GM18511 (cell line): ENCODE results near the gene CFAP46.
"Not testable (repeated sequence)": the region's sequence is repeated elsewhere in the genome, so short reads cannot be mapped to it uniquely, and the experiment has no call there.

Experiments
- ATAC-seq: cut with Tn5 transposase; IDR thresholded peaks from one replicate; pipeline ENCODE4 v1.9.1; 2021; ENCODE audit warnings: mild to moderate bottlenecking, moderate library complexity; ENCODE audit not compliant: unreplicated experiment

CFAP46 gene

DNA sequence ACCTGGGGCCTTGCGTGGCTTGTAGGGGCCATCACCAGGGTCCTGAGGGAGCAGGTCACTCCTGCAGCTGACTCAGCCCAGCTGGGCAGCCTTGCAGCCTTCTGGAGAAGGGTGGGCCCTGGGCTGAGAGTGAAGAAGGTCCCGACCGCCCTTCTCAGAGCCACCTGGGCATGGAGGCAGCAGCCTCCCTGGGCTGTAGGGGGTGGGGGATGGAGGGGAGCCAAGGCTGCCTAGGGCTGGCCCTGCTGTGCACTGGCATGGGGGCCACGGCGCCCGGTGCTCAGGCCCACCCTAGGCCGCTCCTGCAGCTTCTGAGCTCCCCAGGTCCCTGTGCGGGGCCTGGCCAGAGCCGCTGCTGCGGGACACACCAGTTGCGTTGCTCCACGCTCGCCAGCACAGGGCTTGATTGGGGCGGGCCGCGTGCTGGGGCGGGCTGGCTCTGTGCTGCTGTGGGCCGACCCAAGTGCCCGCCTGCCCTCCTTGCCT is 92.8 kb downstream of the CFAP46 start:
- no peak for ATAC-seq

DNA sequence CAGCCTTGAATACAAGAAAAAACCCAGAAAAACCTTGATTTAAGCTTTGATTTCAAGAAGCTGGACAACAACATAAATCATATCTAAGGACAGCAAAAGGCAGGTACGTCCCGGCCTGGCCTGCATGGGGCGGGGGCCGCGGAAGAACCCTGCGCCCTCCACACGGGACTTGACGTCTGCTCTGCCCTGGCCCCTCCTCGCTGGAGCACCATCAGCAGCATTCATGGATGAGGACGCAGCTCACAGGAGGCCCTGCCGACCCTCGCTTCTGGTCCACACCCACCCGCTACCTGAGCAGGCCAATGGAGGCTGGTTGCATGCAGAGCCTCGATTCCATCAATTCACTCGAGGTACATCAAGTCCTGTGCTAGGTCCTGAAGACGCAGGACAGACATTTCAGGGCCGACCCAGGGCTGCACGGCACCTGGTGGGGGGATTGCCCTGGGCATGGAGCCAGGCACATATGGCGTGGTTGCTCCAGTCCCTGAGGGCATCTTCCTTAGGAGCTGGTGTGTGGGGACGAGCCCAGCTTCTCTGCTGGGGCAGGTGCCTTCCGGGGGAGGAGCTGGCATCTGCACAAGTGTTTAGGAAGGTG is 93.3 kb downstream of the CFAP46 start:
- ATAC-seq: no peak

DNA sequence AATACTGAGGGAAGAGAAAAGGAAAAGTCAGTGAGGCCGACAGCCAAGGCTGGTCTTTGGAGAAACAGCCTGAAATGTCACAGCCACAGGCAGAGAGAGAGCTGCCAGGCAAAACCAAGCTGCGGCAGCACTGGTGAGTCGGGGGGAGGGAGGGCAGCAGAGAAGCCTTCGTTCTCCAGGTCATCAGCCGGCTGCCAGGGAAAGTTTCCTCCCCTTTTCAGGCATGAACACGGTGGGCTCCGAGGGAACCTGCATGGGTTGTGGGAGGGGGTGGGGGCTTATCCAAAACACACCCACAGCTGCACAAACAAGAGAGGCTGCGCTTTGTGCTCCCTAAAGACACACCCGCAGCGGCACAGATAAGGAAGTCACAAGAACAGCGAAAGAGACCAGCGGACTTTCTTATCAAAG is 94.1 kb downstream of the CFAP46 start:
- ATAC-seq: no peak

DNA sequence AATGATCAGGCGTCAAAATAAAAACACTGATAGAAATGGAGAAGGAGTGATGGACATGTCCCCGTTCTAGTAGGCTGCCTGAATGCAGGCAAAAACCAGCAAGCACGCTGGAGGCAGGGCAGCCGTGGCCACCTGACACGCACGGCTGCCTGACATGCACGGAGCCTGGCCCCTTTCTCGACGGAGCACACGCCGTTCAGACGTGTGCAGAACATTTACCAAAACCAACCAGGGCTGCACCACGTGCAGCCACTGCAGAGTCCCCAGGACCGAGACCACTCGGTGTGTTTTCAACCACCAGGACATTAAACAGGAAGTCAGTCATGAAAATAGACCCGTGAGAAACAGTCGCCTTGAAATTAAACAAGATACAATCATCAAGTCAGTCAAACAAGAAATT is 94.5 kb downstream of the CFAP46 start:
- ATAC-seq: no peak

DNA sequence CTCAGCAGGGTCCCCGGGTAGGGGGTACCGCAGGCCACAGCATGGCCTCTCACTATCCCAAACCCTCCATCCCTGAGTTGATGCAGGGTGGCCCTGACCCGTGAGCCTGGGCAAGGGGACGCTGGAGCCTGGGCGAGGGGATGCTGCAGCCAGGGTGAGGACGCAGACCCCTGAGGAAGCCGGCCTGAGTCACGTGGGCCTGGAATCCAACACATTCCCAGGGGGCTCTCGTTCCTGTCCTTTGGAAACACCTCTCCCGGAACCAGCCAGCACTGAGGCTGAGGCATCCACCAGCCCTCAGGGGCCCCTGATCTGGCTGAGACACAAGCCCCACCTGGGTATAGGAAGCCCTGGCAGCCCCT is 95.0 kb downstream of the CFAP46 start:
- ATAC-seq: no peak

DNA sequence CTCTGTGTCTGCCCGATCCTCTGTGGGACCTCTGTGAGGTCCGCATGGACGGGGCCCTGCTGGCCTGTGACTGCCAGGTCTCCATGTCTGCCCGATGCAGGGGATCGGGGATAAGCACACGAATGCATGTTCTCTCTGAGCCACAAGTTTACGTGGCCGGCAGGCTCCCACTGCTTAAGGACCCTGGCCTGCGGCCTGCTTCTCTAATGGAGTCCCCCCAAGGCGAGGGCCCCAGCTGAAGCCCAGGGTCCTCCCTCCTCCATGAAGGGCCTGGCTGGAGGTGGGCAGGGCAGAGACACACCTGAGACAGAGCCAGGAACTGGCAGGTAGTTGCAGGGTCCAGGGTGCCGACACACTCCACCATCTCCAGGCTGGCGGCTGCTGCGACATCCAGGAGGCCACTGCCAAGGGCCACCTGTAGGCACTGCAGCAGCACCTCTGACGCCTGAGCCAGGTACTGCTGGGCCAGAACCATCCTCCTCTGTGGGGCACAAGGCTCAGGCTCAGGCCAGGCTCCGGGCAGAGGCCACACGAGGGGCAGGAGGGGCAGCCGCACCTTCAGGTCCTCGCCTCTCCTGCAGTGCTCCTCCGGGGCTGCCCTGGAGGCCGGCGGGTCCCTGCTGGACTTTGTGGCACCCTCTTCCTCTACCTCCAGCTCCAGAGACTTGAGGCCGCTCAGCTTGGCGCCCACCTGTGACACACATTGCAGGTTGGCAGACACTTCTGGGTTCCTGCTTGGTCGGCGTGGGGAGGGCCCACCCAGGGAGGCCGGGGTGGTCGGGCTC is 95.5 kb downstream of the CFAP46 start:
- ATAC-seq: no peak

DNA sequence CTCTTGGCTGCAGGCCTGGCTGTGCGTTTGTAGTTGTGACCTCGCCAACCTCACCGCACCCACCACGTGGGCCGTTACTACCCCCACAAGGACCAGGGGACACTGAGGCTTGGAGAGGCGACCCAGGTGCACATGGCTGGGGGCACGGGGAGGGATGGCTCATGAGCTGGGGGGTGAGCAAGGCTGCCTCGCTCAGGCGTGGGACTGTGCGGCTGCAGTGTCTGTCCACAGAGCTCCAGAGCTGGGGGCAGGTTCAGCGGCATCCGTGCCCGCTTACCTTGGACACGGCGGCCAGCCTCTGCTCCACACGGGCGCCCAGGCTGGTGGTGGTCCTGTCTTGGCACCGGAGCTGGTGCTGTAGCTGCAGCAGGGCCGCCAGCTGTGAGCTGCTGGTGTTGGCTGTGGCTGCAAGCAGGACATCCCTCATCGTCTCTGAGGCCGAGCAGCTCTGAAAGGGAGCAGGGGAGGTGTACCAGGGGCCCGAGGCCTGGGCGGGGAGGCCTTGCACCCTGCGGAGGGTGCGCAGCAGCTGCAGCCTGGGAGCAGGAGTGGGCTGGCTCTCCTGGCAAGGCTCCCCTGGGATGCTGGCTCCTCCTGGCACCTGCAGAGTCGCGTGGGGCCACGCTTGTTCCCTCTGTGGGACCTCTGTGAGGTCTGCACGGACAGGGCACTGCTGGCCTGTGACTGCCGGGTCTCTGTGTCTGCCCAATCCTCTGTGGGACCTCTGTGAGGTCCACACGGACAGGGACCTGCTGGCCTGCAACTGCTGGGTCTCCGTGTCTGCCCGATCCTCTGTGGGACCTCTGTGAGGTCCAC is 96.4 kb downstream of the CFAP46 start:
- ATAC-seq: no peak

DNA sequence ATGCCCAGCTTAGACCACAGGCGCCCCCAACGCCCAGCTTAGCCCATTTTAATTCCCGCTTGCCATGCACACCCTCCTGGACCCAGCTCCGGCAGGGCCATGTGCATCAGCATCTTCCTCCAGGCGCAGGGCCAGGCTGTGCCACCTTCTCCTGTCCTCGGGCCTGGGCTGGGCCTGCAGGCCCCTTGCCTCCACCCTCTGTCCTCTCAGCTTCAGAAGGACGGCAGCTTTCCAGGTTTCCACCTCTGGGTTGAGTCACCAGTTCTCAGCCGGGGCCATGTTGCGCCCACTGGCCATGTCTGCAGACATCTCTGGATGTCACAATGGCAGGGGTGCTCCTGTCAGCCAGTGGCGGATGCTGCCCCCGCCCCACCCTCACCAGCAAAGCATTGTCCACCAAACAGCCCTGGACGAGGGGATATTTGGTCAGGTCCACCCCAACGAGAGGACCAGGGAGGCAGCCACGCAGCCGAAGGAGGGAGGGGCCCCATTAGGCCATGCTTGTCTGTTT is 97.3 kb downstream of the CFAP46 start:
- ATAC-seq: no peak

DNA sequence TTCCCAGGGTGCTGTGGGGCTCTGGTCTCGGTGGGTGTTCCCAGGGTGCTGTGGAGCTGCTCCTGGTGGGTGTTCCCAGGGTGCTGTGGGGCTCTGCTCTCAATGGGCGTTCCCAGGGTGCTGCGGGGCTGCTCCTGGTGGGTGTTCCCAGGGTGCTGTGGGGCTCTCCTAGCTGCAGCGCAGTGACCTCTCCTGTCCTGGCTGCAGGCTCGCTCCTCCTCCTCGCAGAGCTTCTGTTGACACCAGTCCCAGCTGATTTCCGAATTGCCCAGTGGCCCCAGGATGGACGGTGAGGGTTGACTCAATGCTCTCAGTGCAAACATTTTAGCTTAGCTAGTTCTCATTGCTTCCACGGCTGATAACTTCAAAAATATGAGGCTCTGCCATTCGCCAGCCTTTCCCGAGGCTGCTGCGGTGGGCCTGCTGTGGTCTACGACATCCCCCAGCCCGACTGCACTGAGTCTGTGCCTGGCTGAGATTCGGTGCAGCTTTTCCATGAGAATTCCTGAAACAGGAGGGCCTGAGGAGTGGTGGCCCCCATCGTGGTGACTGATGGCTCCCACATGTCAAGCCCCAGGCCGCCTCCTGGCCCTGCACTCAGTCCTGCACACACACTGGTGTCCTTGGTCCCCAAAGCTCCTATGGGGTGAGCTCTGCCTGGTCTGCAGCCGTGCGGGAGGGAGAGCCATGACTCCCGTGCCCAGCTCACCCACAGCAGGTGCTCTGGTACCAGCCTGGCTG is 98.1 kb downstream of the CFAP46 start:
- ATAC-seq: no peak

DNA sequence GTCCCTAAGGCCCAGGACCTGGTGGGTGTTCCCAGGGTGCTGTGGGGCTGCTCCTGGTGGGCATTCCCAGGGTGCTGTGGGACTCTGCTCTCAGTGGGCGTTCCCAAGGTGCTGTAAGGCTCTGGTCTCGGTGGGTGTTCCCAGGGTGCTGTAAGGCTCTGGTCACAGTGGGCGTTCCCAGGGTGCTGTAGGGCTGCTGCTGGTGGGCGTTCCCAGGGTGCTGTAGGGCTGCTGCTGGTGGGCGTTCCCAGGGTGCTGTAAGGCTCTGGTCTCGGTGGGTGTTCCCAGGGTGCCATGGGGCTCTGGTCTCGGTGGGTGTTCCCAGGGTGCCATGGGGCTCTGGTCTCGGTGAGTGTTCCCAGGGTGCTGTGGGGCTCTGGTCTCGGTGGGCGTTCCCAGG is 99.1 kb downstream of the CFAP46 start:
- not testable (repeated sequence) for ATAC-seq

DNA sequence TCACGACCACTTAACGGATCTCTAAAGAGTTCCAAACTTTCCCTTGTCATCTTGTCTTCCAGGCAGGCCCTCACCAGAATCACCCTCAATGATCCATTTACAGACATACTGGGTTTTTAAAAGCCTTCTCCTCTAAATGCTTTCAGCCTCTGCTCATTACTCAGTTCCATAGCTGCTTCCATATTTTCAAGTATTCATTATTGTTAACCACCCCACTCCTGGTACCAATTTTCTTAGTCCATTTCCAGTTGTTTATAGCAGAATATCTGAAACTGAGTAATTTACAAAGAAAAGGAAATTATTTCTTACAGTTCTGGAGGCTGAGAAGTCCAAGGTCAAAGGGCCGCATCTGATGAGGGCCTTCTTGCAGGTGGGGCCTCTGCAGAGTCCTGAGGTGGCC is 100.0 kb downstream of the CFAP46 start:
- no peak for ATAC-seq

DNA sequence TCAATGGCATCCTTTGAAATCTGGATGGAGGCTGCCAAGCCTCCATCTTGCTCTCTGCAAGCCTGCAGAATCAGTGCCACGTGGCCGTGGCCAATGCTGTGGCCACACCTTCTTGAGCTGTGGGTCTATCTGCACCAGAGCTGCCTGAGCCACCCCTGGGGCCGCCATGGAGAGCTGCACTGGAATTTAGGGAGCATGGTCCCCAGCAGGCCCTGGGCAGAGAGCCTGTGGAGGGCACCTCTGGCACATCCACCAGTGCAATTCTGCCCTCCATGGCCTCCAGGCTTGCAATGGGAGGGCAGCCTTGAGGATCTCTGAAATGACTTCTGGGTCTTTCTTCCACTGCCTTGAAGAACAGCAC is 100.8 kb downstream of the CFAP46 start:
- no peak for ATAC-seq

DNA sequence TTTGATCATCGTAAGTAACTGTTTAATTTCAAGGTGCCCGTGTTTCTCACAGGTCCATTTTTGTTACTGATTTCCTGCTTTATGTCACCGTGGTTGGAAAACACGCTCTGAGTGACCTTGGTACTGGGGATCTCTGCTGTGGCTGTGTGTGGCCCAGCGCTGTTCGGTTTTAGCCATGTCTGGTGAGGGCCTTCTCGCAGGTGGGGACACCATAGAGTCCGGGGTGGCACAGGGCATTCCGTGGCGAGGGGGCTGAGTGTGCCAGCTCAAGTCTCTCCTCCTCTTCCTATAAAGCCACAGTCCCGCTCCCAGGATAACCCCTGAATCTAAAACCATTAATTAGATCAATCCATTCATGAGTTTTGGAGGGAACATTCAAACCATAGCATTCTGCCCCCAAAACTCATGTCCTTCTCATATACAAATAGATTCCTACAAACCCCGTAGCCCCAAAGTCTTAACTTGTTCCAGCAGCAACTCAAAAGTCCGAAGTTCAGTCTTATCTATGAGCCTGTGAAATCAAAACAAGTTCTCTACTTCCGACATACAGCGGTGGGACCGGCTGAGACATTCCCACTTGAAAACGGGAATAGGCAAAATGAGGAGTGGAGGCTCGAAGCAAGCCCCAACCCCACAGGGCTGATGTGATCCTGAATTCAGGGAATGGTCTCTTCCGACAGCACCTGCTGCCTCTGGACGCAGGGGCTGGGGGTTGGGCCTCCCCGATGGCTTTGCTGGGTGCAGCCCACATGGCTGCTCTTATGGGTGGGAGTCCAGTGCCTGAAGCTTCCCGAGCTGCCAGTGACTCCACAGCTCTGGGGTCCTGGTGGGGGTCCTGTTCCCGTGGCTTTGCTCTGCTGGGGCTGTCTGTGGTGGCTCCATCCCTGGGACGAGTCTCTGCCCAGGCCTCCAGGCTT is 101.4 kb downstream of the CFAP46 start:
- no peak for ATAC-seq

DNA sequence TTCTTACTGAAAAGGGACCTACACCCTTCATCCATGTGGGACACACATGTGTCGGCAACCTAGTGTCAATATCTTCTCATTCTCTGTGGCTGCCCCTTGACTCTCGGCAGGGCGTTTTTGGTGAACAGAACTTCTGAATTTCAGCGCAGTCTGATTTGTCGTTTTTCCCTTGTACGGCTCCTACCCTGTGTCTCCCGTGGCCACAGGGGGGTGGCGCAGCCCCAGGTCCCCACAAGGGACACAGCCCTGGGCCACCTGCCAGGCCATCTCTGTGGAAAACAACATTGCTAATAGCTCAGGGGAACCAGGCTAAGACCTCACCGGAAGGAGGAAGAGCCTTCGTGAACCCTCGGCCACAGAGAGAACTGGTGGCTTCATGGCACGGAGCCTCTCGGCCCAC is 103.3 kb downstream of the CFAP46 start:
- no peak for ATAC-seq

DNA sequence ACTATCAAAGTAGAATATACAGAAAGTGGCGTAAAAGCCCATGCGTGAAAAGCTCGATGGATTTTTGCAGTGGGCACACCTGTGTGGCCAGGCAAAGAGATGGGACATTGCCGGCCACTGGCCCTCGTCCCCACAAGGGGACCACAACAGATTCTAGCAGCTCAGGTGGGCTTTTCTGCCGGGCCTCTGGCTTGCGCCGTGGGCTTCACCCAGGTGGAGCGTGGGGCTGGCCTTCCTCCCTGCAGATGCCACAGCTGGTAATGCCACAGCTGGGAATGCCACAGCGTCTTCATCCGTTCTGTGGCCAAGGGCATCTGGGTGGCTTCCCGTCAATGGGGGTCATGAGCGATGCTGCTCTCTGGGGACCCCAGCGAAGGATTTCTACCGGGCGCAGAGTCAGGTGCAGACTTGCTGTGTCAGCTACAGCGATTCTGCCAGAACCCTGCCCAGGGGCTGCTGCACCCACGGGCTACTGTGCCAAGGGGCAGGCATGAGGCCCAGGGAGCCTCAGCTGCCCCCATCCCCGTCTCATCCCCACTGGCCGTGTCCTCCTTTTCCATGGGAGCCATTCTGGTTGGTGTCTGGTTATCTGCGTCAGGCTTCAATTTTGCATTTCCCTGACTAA is 103.9 kb downstream of the CFAP46 start:
- ATAC-seq: no peak

DNA sequence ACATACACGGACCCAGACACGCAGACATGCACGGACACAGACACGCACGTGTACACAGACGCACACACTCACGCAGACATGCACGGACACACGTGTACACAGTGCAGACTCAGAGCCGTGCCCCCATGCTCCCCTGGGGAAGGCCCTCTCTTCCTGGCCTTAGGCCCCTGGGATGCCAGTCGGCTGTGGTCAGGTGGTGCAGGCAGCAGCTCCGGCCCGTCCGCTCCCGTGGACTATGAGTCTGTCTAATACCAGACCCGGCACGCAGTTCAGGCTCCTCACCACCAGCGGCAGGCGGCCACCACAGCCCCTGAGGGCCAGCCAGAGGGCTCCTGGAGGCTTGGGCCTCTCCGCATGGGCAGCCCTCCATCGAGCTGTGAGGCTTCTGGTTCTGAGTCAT is 104.5 kb downstream of the CFAP46 start:
- no peak for ATAC-seq

DNA sequence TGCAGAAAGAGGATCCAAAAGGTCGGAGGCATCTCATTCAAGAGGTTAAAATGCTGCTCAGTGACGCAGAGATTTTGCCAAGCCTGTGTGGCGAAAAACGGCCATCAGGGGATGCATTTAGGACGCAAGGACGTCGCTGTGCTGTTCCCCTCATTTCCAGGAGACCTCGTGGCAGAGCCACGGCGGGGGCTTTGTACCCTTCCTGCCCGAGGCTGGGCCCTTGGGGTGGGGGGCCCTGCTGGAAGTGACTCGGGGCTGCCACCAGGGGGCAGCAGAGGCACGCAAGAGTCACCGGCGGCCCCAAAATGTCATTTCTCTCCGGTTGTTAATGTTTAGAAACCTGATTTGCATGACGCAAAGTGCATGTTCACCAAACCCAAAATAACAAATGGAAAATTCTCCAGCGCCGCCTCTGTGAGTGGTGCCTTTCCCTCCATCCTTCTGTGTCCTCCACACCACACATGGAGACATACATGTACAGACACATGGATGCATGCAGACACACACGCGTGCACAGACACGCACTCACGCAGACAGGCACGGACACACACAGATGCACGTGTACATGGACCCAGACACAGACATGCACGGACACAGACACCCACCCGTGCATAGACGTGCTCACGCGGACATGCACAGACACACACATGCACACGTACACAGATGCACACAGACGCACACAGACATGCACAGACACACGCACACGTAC is 105.4 kb downstream of the CFAP46 start:
- no peak for ATAC-seq

DNA sequence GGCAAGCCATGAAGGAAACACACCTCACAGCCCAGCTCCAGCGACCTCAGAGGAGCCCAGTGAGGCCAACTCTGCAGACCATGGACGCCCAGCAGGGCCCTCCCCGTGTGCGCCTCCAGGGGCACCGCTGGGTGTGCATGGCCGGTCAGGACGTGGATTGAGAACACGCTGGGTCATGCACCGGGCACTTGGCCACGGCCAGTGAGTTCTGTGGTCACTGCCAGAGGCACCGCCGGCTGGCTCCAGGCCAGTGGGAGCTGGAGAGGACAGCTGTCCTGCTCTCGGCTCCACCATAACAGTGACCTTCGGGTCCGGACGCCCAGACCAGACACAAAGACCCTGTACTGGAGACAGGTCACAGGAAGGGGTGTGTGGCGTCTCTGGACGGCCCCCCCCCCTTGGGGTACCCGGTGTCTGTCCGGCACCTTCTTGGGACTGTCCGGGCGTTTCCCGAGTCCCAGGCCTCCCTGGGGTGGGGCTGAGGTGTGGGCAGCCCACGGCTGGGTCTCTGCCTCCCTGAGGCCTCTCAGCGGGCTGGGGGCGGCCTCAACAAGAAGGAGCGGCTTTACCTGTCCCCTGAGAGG is 106.0 kb downstream of the CFAP46 start:
- ATAC-seq: no peak

DNA sequence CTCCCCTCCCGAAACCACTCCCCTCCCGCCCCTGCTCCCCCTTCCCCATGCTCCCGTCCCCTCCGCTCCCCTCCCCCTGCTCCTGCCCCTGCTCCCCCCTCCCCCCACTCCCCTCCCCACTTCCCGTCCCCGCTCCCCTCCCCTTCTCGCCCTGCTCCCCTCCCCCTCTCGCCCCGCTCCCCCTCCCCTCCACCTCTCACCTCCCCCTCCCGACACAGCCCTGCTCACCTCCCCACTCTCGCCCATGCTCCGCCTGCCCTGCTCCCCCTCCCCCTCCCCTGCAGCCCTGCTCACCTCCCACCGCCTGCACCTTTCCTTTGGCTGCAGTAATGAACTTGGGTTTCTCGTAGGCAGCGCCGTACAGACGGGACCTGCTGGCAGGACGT is 106.5 kb downstream of the CFAP46 start:
- ATAC-seq: no peak
